H9 (cell line): Measurements from ENCODE around the gene IQCF2. TPM values are rescaled to one million over a fixed set of nuclear protein-coding genes. Genes with fewer than 3 reads are reported as not detected.

Experiments
- DNase-seq: peaks from one replicate; pipeline ENCODE4 v3.0.0-alpha.2; 2017
- H2AFZ ChIP-seq: one replicate; pipeline ENCODE4 v1.6.1; 2013; ENCODE audit warnings: mild to moderate bottlenecking, low read length, control low read depth, moderate library complexity
- H2AK5ac ChIP-seq: 2 replicates; pipeline ENCODE4 v1.6.1; 2013; ENCODE audit warnings: low read length, control low read depth, mixed read lengths; ENCODE audit not compliant: insufficient read length
- H2BK120ac ChIP-seq: one replicate; pipeline ENCODE4 v1.6.1; 2013; ENCODE audit warnings: low read depth, mild to moderate bottlenecking, low read length, control low read depth, inconsistent platforms; ENCODE audit not compliant: poor library complexity, severe bottlenecking
- H2BK12ac ChIP-seq: 2 replicates; pipeline ENCODE4 v1.6.1; 2013; ENCODE audit warnings: low read length, control low read depth, mixed read lengths, low read depth; ENCODE audit not compliant: insufficient read length
- H2BK15ac ChIP-seq: 2 replicates; pipeline ENCODE4 v1.6.1; 2013; ENCODE audit warnings: low read depth, low read length, control low read depth
- H2BK20ac ChIP-seq: one replicate; pipeline ENCODE4 v1.6.1; 2013; ENCODE audit warnings: low read depth, mild to moderate bottlenecking, low read length, control low read depth, inconsistent platforms; ENCODE audit not compliant: poor library complexity, severe bottlenecking
- H2BK5ac ChIP-seq: 2 replicates; pipeline ENCODE4 v1.6.1; 2013; ENCODE audit warnings: low read length, control low read depth, mixed read lengths; ENCODE audit not compliant: insufficient read length
- H3K14ac ChIP-seq: 2 replicates; pipeline ENCODE4 v1.6.1; 2013; ENCODE audit warnings: low read length, control low read depth; ENCODE audit not compliant: insufficient read depth
- H3K18ac ChIP-seq: 2 replicates; pipeline ENCODE4 v1.6.1; 2013; ENCODE audit warnings: low read depth, mild to moderate bottlenecking, mixed read lengths, low read length, control low read depth; ENCODE audit not compliant: insufficient read length
- H3K23ac ChIP-seq: 2 replicates; pipeline ENCODE4 v1.6.1; 2013; ENCODE audit warnings: low read length, control low read depth, mixed read lengths, low read depth; ENCODE audit not compliant: insufficient read length
- H3K23me2 ChIP-seq: 2 replicates; pipeline ENCODE4 v1.6.1; 2013; ENCODE audit warnings: low read depth, mild to moderate bottlenecking, mixed read lengths, low read length, control low read depth; ENCODE audit not compliant: insufficient read length, poor library complexity, severe bottlenecking
- H3K27ac ChIP-seq: 2 replicates; pipeline ENCODE4 v1.5.1; 2013; ENCODE audit warnings: low read length, control low read depth, mixed read lengths, low read depth; ENCODE audit not compliant: insufficient read length
- H3K27me3 ChIP-seq: 2 replicates; pipeline ENCODE4 v1.6.1; 2013; ENCODE audit warnings: low read length, control low read depth, inconsistent platforms; ENCODE audit not compliant: insufficient read depth
- H3K4ac ChIP-seq: 2 replicates; pipeline ENCODE4 v1.6.1; 2013; ENCODE audit warnings: low read depth, mild to moderate bottlenecking, control low read depth, inconsistent platforms, low read length, moderate library complexity
- H3K4me1 ChIP-seq: 2 replicates; pipeline ENCODE4 v1.6.1; 2013; ENCODE audit warnings: low read length, control low read depth, inconsistent platforms; ENCODE audit not compliant: insufficient read depth
- H3K4me2 ChIP-seq: 2 replicates; pipeline ENCODE4 v1.6.1; 2013; ENCODE audit warnings: low read length, control low read depth, mixed read lengths; ENCODE audit not compliant: insufficient read length, insufficient read depth
- H3K56ac ChIP-seq: 2 replicates; pipeline ENCODE4 v1.6.1; 2013; ENCODE audit warnings: low read depth, mild to moderate bottlenecking, mixed read lengths, low read length, control low read depth; ENCODE audit not compliant: insufficient read length
- H3K79me1 ChIP-seq: 2 replicates; pipeline ENCODE4 v1.6.1; 2013; ENCODE audit warnings: low read depth, mild to moderate bottlenecking, moderate library complexity, low read length, control low read depth, inconsistent platforms; ENCODE audit not compliant: insufficient read depth, poor library complexity, severe bottlenecking
- H3K79me2 ChIP-seq: 2 replicates; pipeline ENCODE4 v1.6.1; 2013; ENCODE audit warnings: low read length, control low read depth, inconsistent platforms; ENCODE audit not compliant: insufficient read depth
- H3K9ac ChIP-seq: 2 replicates; pipeline ENCODE4 v1.6.1; 2013; ENCODE audit warnings: low read length, control low read depth, mixed read lengths; ENCODE audit not compliant: insufficient read length; ENCODE audit errors: extremely low read depth
- H3K9me3 ChIP-seq: one replicate; pipeline ENCODE4 v1.6.1; 2013; ENCODE audit warnings: low read depth, low read length, inconsistent platforms; ENCODE audit not compliant: control insufficient read depth
- H3T11ph ChIP-seq: one replicate; pipeline ENCODE4 v1.6.1; 2013; ENCODE audit warnings: mild to moderate bottlenecking, low read length, control low read depth, inconsistent platforms
- H4K20me1 ChIP-seq: one replicate; pipeline ENCODE4 v1.6.1; 2013; ENCODE audit not compliant: control insufficient read depth, insufficient read length, insufficient read depth
- H4K5ac ChIP-seq: 2 replicates; pipeline ENCODE4 v1.6.1; 2013; ENCODE audit warnings: low read depth, mild to moderate bottlenecking, mixed read lengths, low read length, control low read depth; ENCODE audit not compliant: insufficient read length
- H4K8ac ChIP-seq: replicated peaks from 2 replicates; pipeline ENCODE4 v1.6.1; 2013; ENCODE audit warnings: low read length, control low read depth, mixed read lengths, low read depth; ENCODE audit not compliant: insufficient read length
- H4K91ac ChIP-seq: 2 replicates; pipeline ENCODE4 v1.6.1; 2013; ENCODE audit warnings: low read depth, mild to moderate bottlenecking, moderate library complexity, mixed read lengths, low read length, control low read depth; ENCODE audit not compliant: insufficient read length
- H3K27ac Mint-ChIP-seq, 3 experiments: 2 replicates in 2 of 3; 3 replicates in 1 of 3; pipeline ENCODE4 v1.8.0; 2020 to 2021; ENCODE audit warnings: mixed read lengths in 3 of 3, mild to moderate bottlenecking in 1 of 3, moderate library complexity in 1 of 3
- H3K27me3 Mint-ChIP-seq: 2 replicates; pipeline ENCODE4 v1.8.0; 2021; ENCODE audit warnings: low read depth, mild to moderate bottlenecking, moderate library complexity, mixed read lengths
- H3K36me3 Mint-ChIP-seq, 3 experiments: 2 replicates in 2 of 3; 3 replicates in 1 of 3; pipeline ENCODE4 v1.8.0; 2020 to 2021; ENCODE audit warnings: low read depth in 3 of 3, mixed read lengths in 3 of 3; ENCODE audit not compliant: insufficient read depth in 1 of 3
- H3K4me1 Mint-ChIP-seq, 2 experiments: 2 replicates each; pipeline ENCODE4 v1.8.0; 2020; ENCODE audit warnings: mixed read lengths in 2 of 2
- H3K4me3 Mint-ChIP-seq, 2 experiments: 2 replicates in 1 of 2; 3 replicates in 1 of 2; pipeline ENCODE4 v1.8.0; 2020 to 2021; ENCODE audit warnings: mild to moderate bottlenecking in 2 of 2, mixed read lengths in 2 of 2, moderate library complexity in 1 of 2
- H3K9me3 Mint-ChIP-seq, 2 experiments: 2 replicates in 1 of 2; 3 replicates in 1 of 2; pipeline ENCODE4 v1.8.0; 2020; ENCODE audit warnings: mild to moderate bottlenecking in 2 of 2, mixed read lengths in 2 of 2, moderate library complexity in 1 of 2
- WGBS: extraction: QIAGEN DNeasy Blood & Tissue Kit; methylation state at CpG from one replicate; pipeline ENCODE4 v1.1.7; 2013; ENCODE audit warnings: missing lambda C conversion rate, low lambda C conversion rate, mixed read lengths; ENCODE audit not compliant: insufficient read length; ENCODE audit errors: extremely low coverage; 5-methylcytosine and 5-hydroxymethylcytosine counted together
- total RNA-seq: library from RNA; stranded (reverse); gene quantifications from 2 replicates; pipeline ENCODE4 v1.2.1, GENCODE V29; 2021
- TF ChIP-seq, protein P1 (sequence below): fragments of 200-600 bp; sonication (generic); conservative IDR thresholded peaks from 3 replicates; pipeline ENCODE4 v1.8.0; 2021; ENCODE audit warnings: antibody characterized with exemption, mild to moderate bottlenecking

IQCF2 gene
- total RNA-seq, 1 experiment from 2014 or later = not detected

- Histone ChIP-seq H3K23me2 (no peaks in the 10 kb centered on the region), H2AFZ (no peak overlapping the region), H2BK15ac (no peak overlapping the region), H3K79me2 (no peaks in the 10 kb centered on the region), H3K9ac (no peak overlapping the region), H2BK20ac (no peak overlapping the region), H4K20me1 (no peaks in the 10 kb centered on the region), H2BK12ac (no peak overlapping the region), H3K56ac (no peak overlapping the region), H4K5ac (no peak overlapping the region), H3K18ac (no peak overlapping the region), H4K91ac (no peak overlapping the region), H3T11ph (no peak overlapping the region), H3K9me3 (no peaks in the 10 kb centered on the region), H2AK5ac (no peak overlapping the region), H3K23ac (no peak overlapping the region), H2BK5ac (no peak overlapping the region), H3K27me3 (no peaks in the 10 kb centered on the region), H3K4me1 (no peaks in the 10 kb centered on the region), H3K27ac (no peak overlapping the region), H3K4me2 (no peak overlapping the region), H3K4ac (no peak overlapping the region), H3K79me1 (no peaks in the 10 kb centered on the region), H3K14ac (no peak overlapping the region), H2BK120ac (no peak overlapping the region), H4K8ac (no peak overlapping the region)
- H3K9me3 Mint-ChIP-seq = peaks cover 28 to 37% of the 10 kb centered on the region in 2 experiments
- H3K36me3 Mint-ChIP-seq = peaks cover 13 to 33% (median 18%) of the 10 kb centered on the region in 3 experiments; a peak in 6 of 7 replicates
- peaks cover 10% of the 10 kb centered on the region for H3K27me3 Mint-ChIP-seq
- H3K27ac Mint-ChIP-seq = no peak overlapping the region
- WGBS = no CpG with 5 or more reads among the region's 4 CpGs
- DNase-seq = no peak
- peaks cover 0 to 3% of the 10 kb centered on the region in 2 experiments; a peak in 2 of 4 replicates for H3K4me1 Mint-ChIP-seq
- H3K4me3 Mint-ChIP-seq = no peak overlapping the region
- TF ChIP-seq, protein P1, sequence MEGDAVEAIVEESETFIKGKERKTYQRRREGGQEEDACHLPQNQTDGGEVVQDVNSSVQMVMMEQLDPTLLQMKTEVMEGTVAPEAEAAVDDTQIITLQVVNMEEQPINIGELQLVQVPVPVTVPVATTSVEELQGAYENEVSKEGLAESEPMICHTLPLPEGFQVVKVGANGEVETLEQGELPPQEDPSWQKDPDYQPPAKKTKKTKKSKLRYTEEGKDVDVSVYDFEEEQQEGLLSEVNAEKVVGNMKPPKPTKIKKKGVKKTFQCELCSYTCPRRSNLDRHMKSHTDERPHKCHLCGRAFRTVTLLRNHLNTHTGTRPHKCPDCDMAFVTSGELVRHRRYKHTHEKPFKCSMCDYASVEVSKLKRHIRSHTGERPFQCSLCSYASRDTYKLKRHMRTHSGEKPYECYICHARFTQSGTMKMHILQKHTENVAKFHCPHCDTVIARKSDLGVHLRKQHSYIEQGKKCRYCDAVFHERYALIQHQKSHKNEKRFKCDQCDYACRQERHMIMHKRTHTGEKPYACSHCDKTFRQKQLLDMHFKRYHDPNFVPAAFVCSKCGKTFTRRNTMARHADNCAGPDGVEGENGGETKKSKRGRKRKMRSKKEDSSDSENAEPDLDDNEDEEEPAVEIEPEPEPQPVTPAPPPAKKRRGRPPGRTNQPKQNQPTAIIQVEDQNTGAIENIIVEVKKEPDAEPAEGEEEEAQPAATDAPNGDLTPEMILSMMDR = no peak
Observed at GRCh38 chr3:51908026-51908425, 46.6 kb downstream of the IQCF2 start.

Other genes with a start within 250 kb of the IQCF2 start
- gene TEX264, start 190.4 kb upstream of the IQCF2 start, total RNA-seq = 15.0 and 17.3 TPM in 2 replicates
- 1.5 and 1.9 TPM in 2 replicates for gene GRM2, start 154.5 kb upstream of the IQCF2 start, total RNA-seq
- gene IQCF6, start 82.4 kb upstream of the IQCF2 start, total RNA-seq = not detected in 2 replicates
- gene IQCF5, start 14.0 kb downstream of the IQCF2 start, total RNA-seq = not detected in 2 replicates
- gene IQCF1, start 41.7 kb downstream of the IQCF2 start, total RNA-seq = not detected in 2 replicates
- 64.0 and 67.1 TPM in 2 replicates for gene RRP9, start 80.3 kb downstream of the IQCF2 start, total RNA-seq
- 1.3 and 2.1 TPM in 2 replicates for gene PARP3, start 80.7 kb downstream of the IQCF2 start, total RNA-seq
- gene GPR62, start 93.8 kb downstream of the IQCF2 start, total RNA-seq = 0.13 and 0.33 TPM in 2 replicates
- gene PCBP4, start 105.8 kb downstream of the IQCF2 start, total RNA-seq = 20.9 and 24.6 TPM in 2 replicates
- 7.4 and 8.4 TPM in 2 replicates for gene ABHD14B, start 112.4 kb downstream of the IQCF2 start, total RNA-seq
- gene ABHD14A, start 113.4 kb downstream of the IQCF2 start, total RNA-seq = 3.0 and 3.1 TPM in 2 replicates
- 62.6 and 63.6 TPM in 2 replicates for gene ACY1, start 121.9 kb downstream of the IQCF2 start, total RNA-seq
- gene RPL29, start 134.3 kb downstream of the IQCF2 start, total RNA-seq = 1,592 and 1,656 TPM in 2 replicates
- gene DUSP7, start 195.0 kb downstream of the IQCF2 start, total RNA-seq = 23.5 and 24.0 TPM in 2 replicates